Mucosa of stomach (tissue), 1 donor: ENCODE measurements around the gene SLC39A11.
"Not testable (repeated sequence)": the region's sequence is repeated elsewhere in the genome, so short reads cannot be mapped to it uniquely, and the experiment has no call there.

Experiments
- H3K27me3 ChIP-seq: one replicate; pipeline ENCODE4 v1.7.0; 2013; ENCODE audit warnings: mild to moderate bottlenecking, low read length; ENCODE audit not compliant: control insufficient read depth, insufficient read depth
- H3K36me3 ChIP-seq: one replicate; pipeline ENCODE4 v1.7.0; 2013; ENCODE audit warnings: low read length; ENCODE audit not compliant: control insufficient read depth, insufficient read depth
- H3K4me1 ChIP-seq: one replicate; pipeline ENCODE4 v1.7.0; 2013; ENCODE audit warnings: mild to moderate bottlenecking, low read length; ENCODE audit not compliant: control insufficient read depth, insufficient read depth
- H3K4me3 ChIP-seq: one replicate; pipeline ENCODE4 v1.7.0; 2013; ENCODE audit warnings: low read length
- H3K9ac ChIP-seq: one replicate; pipeline ENCODE4 v1.7.0; 2013; ENCODE audit warnings: mild to moderate bottlenecking, low read length, moderate library complexity
- H3K9me3 ChIP-seq: one replicate; pipeline ENCODE4 v1.7.0; 2013; ENCODE audit warnings: mild to moderate bottlenecking, low read length, moderate library complexity; ENCODE audit not compliant: control insufficient read depth
- donor health status: Pancreatic carcinoma.

The SLC39A11 gene

DNA sequence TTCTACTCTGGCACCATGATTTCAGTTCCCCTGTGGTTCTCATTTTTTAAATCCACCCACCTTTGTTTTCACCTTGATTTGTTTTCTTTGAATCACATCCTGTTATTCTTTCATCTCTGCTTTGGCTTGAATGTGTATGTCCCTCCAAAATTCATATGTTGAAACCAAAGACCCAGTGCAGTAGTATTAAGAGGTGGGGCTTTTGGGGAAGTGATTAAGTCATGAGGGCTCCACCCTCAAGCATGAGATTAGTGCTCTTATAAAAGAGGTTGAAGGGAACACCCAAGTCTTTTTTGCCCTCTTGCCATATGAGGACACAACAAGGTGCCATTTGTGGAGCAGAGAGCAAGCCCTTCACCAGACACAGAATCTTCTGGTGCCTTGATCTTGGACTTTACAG, 382.3 kb downstream of the SLC39A11 start:
- no peaks in the 10 kb centered on the region for H3K27me3 ChIP-seq
- no peak overlapping the region for H3K4me3 ChIP-seq

DNA sequence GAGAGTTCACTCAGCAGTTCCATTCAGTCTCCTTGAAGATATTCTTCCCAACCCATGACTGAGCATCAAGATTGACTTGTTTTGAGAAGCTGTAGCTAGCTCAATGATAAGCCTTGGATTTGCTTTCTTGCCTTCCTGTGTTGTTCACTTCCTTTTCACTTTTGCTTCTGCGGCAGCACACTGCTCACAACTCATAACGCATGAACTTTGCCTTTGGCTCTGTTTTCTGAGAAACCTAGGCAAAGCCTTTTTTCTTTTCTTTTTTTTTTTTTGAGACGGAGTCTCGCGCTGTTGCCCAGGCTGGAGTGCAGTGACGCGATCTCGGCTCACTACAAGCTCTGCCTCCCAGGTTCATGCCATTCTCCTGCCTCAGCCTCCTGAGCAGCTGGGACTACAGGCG, 383.8 kb downstream of the SLC39A11 start:
- H3K9me3 ChIP-seq, H3K36me3 ChIP-seq, H3K9ac ChIP-seq, H3K27me3 ChIP-seq, H3K4me3 ChIP-seq: not testable (repeated sequence)
- peaks cover 52% of the 10 kb centered on the region for H3K4me1 ChIP-seq

More for the DNA sequence above, 382.3 kb downstream of the SLC39A11 start:
- Histone ChIP-seq H3K36me3 (peaks cover 6% of the 10 kb centered on the region), H3K9me3 (peaks cover 6% of the 10 kb centered on the region), H3K9ac (peak overlapping the region; percentile 10), H3K4me1 (peaks cover 52% of the 10 kb centered on the region)

DNA sequence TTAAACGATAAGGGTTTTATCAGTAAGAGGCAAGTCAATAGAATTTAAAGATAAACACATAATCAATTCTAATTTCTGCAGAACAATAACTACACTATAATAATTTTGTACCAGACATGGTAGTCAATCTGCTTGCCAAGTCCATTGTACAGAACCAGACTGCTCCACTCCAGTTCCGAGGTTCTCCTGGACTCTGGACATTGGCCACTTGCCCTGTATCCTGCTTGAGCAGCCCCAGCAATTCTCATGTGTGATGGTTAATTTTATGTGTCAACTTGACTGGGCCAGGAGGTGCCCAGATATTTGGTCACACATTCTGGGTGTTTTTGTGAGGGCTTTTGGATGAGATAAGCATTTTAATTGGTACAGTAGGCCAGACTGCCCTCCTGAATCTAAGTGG, 384.6 kb downstream of the SLC39A11 start:
- Histone ChIP-seq H3K36me3 (peaks cover 6% of the 10 kb centered on the region), H3K9me3 (peaks cover 6% of the 10 kb centered on the region), H3K4me1 (peaks cover 52% of the 10 kb centered on the region), H3K27me3 (no peaks in the 10 kb centered on the region), H3K9ac (no peak overlapping the region), H3K4me3 (no peak overlapping the region)

DNA sequence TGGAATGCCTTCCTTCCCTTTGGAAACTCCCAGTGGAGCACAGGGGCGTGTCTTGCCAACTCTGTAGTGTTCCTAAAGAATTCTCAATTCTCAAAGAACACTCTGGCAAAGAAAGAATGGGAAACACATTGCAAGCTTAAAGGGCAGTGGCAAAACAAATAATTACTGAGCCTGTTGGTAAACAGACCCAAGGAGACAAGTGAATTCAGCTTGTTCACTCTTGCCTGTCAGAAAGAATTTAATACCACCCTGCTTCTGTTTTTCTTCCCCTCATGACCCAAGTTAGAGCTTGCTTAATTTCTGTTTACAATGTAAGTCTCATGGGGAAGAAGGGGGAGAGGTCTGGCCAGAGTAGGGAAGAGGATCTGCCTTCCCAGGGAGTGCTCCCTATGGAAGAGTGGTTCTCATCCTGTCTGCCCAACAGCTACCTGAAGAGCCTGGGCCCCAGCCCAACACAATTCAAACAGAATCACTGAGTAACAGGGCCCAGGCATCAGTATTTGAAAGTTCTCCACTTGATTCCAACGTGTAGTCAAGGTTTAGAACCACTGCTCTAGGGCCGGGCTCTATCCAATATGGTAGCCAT, 386.0 kb downstream of the SLC39A11 start:
- Histone ChIP-seq H3K27me3 (no peaks in the 10 kb centered on the region), H3K4me1 (peaks cover 55% of the 10 kb centered on the region), H3K9me3 (peaks cover 6% of the 10 kb centered on the region), H3K36me3 (no peaks in the 10 kb centered on the region), H3K4me3 (no peak overlapping the region), H3K9ac (no peak overlapping the region)

DNA sequence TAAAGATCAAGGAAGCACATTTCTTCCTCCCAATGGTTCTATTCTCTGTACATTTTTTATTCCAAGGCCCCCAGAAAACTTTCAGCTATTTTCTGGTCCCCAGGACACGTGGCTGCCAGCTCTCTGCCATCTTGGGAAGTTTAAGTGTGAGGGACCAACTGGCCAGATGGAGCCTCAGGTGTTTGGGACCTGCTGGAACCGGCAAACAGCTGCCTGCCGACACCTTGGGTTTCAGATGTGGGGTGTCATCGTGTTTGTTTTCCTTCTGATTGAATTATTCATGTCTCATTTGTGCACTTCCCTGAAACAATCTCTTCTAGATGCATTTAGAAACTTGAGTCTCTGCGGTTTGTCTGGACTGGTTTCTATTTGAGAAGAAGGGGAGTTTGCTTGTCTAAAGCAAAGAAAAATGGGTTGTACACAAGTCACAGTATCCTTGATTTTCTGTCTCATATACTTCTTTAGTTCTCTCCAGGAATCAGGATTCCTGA, 386.5 kb downstream of the SLC39A11 start:
- Histone ChIP-seq H3K4me1 (peaks cover 50% of the 10 kb centered on the region), H3K27me3 (no peaks in the 10 kb centered on the region), H3K4me3 (no peak overlapping the region), H3K9me3 (peaks cover 3% of the 10 kb centered on the region), H3K36me3 (no peaks in the 10 kb centered on the region), H3K9ac (no peak overlapping the region)

DNA sequence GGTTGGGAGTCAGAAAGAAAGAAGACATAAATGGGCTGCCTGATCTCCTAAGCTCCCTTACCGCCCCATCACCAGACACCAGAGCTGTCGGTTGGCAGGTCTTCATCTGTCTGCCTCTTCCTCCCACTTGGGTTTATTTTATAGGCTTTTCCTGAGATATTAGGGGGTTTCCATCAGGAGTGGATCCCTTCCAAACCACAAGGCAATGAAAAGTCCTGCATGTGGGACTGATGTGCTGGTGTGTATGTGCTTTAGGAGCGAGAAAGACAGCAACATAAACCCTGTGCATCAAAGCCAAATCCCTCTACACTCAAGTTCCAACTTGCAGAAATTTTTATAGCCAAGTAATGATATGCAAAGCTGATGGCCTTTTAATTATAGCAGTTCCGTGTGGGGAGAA, 389.5 kb downstream of the SLC39A11 start:
- no peaks in the 10 kb centered on the region for H3K9me3 ChIP-seq
- peaks cover 34% of the 10 kb centered on the region for H3K4me1 ChIP-seq
- H3K27me3 ChIP-seq: no peaks in the 10 kb centered on the region
- no peaks in the 10 kb centered on the region for H3K36me3 ChIP-seq
- H3K9ac ChIP-seq: no peak overlapping the region
- H3K4me3 ChIP-seq: no peak overlapping the region

DNA sequence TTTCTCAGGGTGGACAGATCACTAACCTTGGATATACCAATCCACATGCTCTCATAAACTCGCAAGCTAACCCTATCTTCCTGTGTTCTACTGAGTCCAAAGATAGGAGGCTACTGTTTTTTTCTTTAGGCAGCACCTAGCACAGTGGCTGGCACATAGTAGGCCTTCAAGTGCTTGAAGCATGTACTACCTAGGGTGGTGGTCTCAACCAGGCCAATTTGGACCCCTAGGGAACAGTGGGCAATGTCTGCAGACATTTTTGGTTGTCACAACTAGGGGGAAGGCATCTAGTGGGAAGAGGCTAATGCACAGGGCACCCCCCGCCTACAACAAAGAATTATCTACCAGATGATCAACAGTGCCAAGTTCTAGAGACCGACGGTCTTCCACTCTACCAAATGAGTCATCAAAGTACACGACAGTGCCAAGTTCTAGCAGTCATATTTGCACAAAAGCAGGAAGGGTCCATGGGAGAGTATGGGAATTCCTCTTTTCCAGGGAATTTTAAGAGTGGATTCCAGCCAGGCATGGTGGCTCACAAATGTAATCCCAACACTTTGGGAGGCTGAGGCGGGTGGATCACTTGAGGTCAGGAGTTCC, 390.3 kb downstream of the SLC39A11 start:
- Histone ChIP-seq H3K36me3 (no peaks in the 10 kb centered on the region), H3K4me3 (no peak overlapping the region), H3K27me3 (no peaks in the 10 kb centered on the region), H3K9ac (no peak overlapping the region), H3K4me1 (peaks cover 36% of the 10 kb centered on the region), H3K9me3 (no peaks in the 10 kb centered on the region)

DNA sequence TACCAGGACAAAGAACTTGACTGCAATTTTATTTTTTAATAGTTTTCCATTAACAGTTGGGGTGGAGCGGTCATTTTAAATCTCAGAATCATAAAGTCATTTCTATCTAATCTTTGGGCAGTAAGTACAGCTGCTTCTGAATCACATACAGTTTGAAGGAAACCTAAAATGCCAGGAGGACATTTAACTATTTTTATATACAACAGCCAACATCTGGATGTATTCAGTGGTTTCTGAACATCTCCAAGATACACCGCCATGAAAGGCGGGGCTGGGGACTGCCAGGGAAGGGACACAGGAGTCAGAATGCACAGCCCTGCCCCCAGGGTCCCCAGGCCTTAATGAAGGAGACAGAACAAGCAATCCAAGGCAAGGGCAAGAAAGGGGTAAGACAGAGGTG, 392.3 kb downstream of the SLC39A11 start:
- Histone ChIP-seq H3K27me3 (no peaks in the 10 kb centered on the region), H3K9ac (no peak overlapping the region), H3K36me3 (no peaks in the 10 kb centered on the region), H3K4me1 (peaks cover 16% of the 10 kb centered on the region), H3K9me3 (no peaks in the 10 kb centered on the region), H3K4me3 (no peak overlapping the region)

DNA sequence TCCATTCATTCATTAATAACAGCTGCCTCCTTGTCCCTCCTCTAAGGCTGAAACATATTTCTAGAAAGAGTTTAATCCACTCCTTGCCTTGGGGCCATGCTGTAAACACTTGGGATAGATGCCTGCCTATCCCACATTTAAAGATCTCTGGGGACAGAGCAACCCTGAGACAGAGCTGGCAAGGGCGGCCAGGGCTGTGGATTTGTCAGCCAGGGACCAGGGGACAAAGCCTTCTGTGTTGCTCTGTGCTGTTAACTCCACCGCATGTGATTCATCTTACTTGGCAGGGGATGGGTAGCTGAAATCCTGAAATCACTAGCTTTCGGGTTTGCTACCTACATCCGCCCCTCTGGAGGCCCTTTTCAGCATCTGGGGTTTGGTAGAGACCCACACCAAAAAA, 392.9 kb downstream of the SLC39A11 start:
- no peak overlapping the region for H3K9ac ChIP-seq
- no peaks in the 10 kb centered on the region for H3K27me3 ChIP-seq
- H3K36me3 ChIP-seq: no peaks in the 10 kb centered on the region
- H3K4me1 ChIP-seq: peaks cover 16% of the 10 kb centered on the region
- no peaks in the 10 kb centered on the region for H3K9me3 ChIP-seq
- H3K4me3 ChIP-seq: no peak overlapping the region

DNA sequence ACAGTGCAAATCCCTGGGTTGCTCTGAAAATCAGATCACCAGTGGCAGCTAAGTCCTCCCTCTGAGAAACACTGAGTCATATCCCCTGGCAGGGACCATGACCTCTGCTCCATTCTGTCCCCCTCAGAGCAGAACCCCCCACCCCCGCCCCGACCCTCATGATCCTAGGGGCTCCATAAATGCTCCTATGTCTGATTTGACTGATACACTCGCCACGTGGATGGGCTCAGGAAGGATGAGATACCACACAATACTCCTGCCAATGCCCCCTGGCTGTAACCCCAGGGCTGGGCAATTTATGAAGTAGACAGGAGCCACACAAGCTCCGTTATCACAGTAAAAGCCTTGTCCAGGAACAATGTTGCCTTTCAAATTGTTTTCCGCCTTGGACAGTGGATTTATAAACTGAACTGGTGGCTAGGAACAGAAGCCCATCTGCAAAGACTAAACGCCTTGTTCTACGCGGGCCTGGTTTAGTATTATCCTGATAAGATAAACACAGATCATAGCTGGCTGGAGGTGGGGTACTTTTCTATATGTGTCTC, 394.8 kb downstream of the SLC39A11 start:
- Histone ChIP-seq H3K9ac (no peak overlapping the region), H3K4me1 (peaks cover 16% of the 10 kb centered on the region), H3K4me3 (no peak overlapping the region), H3K36me3 (no peaks in the 10 kb centered on the region), H3K9me3 (no peaks in the 10 kb centered on the region), H3K27me3 (no peaks in the 10 kb centered on the region)

DNA sequence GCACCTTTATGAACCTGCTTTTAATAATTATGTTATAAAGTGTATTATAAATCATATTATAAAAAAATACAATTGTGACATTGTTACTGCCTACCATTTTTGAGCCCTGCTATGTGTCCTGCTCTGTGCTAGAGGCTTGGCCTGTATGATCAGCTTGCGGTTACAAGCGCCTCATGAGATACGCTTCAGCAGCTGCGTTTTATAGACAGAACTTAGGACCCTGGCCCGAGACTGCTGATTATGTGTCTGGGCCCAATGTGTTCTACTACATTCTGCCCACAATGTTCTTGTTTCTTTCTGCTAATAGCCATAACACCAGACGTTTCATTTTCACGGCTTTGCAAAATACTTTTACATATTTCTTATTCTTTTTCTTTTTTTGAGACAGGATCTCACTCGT, 395.8 kb downstream of the SLC39A11 start:
- no peak overlapping the region for H3K4me3 ChIP-seq
- peaks cover 12% of the 10 kb centered on the region for H3K4me1 ChIP-seq
- H3K27me3 ChIP-seq: no peaks in the 10 kb centered on the region
- H3K9me3 ChIP-seq: no peaks in the 10 kb centered on the region
- H3K9ac ChIP-seq: no peak overlapping the region
- no peaks in the 10 kb centered on the region for H3K36me3 ChIP-seq

DNA sequence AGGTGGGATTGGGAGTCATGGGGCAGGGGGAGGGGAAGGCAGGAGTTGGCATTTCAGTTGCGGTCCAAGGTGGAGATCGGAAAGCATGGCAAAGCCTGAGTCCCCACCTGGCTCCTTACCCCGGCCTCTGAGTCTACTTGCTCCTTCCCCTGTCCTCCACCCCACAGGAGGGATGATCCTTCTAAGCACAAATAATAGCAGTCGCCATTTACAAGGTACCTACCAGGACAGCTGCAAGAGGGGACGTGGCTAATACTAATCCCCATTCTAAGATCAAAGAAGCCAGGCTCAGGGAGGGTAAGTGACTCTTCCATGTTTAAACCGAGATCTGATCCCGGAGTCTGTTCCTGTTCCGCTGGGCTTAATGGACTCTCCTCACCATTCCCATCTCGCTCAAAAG, 396.3 kb downstream of the SLC39A11 start:
- Histone ChIP-seq H3K4me1 (peaks cover 12% of the 10 kb centered on the region), H3K9me3 (no peaks in the 10 kb centered on the region), H3K4me3 (no peak overlapping the region), H3K36me3 (no peaks in the 10 kb centered on the region), H3K9ac (no peak overlapping the region), H3K27me3 (no peaks in the 10 kb centered on the region)
